Ishikawa (cell line): ENCODE data around the gene ATP6V1E1.

ENCODE experiments used
- CEBPB ChIP-seq: IDR thresholded peaks from 2 replicates; pipeline ENCODE4 v1.6.1; 2012
- CREB1 ChIP-seq: IDR thresholded peaks from 2 replicates; pipeline ENCODE4 v1.6.1; 2012; ENCODE audit warnings: low read depth
- EGR1 ChIP-seq: IDR thresholded peaks from 2 replicates; pipeline ENCODE4 v1.6.1; 2012
- EP300 ChIP-seq: IDR thresholded peaks from 2 replicates; pipeline ENCODE4 v1.6.1; 2012; ENCODE audit warnings: borderline replicate concordance
- FOXM1 ChIP-seq: IDR thresholded peaks from 2 replicates; pipeline ENCODE4 v1.6.1; 2012; ENCODE audit warnings: low read depth, borderline replicate concordance
- NFIC ChIP-seq: IDR thresholded peaks from 2 replicates; pipeline ENCODE4 v1.6.1; 2012
- RAD21 ChIP-seq: IDR thresholded peaks from 2 replicates; pipeline ENCODE4 v1.6.1; 2012; ENCODE audit warnings: low read depth
- REST ChIP-seq: IDR thresholded peaks from 2 replicates; pipeline ENCODE4 v1.6.1; 2012; ENCODE audit warnings: low read depth, mild to moderate bottlenecking
- TAF1 ChIP-seq: IDR thresholded peaks from 2 replicates; pipeline ENCODE4 v1.6.1; 2012; ENCODE audit warnings: low read depth, mild to moderate bottlenecking
- TCF12 ChIP-seq: IDR thresholded peaks from 2 replicates; pipeline ENCODE4 v1.6.1; 2012; ENCODE audit warnings: low read depth
- USF1 ChIP-seq: IDR thresholded peaks from 2 replicates; pipeline ENCODE4 v1.6.1; 2012
- YY1 ChIP-seq: IDR thresholded peaks from 2 replicates; pipeline ENCODE4 v1.6.1; 2012; ENCODE audit warnings: low read depth
- ZBTB7A ChIP-seq: IDR thresholded peaks from 2 replicates; pipeline ENCODE4 v1.6.1; 2012; ENCODE audit warnings: low read depth
- TF ChIP-seq, protein P1 (sequence below): IDR thresholded peaks from 2 replicates; pipeline ENCODE4 v1.6.1; 2012

DNA sequence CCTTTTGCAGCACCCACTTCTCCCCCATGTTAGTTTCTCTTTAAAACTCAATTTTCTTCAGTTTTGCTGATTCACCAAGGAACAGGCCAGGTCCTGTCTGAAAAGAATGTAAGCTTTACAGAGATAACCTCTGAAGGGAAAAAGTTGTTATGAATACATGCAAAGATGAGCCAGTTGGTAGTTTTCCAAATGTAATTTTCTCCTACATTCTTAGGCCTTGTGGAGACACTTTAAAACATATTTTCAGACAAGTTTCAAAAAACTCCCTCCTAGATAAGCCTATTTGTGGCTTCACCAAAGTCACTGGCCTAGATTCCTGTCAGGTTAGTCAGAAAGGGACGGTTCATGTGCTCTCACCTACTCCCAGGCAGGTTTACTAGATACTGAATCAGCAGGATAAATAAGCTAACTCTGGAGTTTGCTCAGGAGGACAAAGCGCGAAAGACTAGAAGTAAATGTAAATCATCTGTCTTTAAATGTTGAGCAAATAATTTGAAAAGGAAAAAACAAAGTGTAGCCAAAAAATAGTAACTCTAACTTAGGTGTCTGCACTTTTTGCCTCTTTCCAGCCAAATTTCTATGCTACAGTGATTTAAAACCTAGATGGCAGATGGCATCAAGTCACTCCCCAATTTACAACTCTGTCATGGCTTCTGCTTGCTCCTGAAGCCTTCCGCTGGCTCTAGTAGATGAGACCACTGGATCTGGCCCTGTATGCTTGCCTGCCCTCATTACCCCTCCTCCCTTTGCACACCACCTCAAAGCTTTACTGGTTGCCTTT lies 4.9 kb upstream of the ATP6V1E1 start:
- TF ChIP-seq CEBPB: no peak
- TF ChIP-seq TCF12: no peak
- no peak for TF ChIP-seq RAD21
- TF ChIP-seq EP300: no peak
- no peak for TF ChIP-seq REST
- no peak for TF ChIP-seq USF1
- no peak for TF ChIP-seq ZBTB7A
- TF ChIP-seq CREB1: no peak
- no peak for TF ChIP-seq YY1
- TF ChIP-seq NFIC: 0 out of 2 replicates have a peak, but pooled peaks have one; percentile 10
- TF ChIP-seq EGR1: no peak
- TF ChIP-seq FOXM1: no peak
- TF ChIP-seq TAF1: no peak
- TF ChIP-seq, protein P1, sequence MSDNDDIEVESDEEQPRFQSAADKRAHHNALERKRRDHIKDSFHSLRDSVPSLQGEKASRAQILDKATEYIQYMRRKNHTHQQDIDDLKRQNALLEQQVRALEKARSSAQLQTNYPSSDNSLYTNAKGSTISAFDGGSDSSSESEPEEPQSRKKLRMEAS: 0 out of 2 replicates have a peak, but pooled peaks have one; percentile 14
